ENCODE measurements around the gene UXT. TPM values are rescaled to one million over a fixed set of nuclear protein-coding genes. Genes with fewer than 3 reads are reported as not detected.

UXT gene
- total RNA-seq, 6 experiments from 2014 or later: 94.9 to 104 (median 101) TPM

DNA sequence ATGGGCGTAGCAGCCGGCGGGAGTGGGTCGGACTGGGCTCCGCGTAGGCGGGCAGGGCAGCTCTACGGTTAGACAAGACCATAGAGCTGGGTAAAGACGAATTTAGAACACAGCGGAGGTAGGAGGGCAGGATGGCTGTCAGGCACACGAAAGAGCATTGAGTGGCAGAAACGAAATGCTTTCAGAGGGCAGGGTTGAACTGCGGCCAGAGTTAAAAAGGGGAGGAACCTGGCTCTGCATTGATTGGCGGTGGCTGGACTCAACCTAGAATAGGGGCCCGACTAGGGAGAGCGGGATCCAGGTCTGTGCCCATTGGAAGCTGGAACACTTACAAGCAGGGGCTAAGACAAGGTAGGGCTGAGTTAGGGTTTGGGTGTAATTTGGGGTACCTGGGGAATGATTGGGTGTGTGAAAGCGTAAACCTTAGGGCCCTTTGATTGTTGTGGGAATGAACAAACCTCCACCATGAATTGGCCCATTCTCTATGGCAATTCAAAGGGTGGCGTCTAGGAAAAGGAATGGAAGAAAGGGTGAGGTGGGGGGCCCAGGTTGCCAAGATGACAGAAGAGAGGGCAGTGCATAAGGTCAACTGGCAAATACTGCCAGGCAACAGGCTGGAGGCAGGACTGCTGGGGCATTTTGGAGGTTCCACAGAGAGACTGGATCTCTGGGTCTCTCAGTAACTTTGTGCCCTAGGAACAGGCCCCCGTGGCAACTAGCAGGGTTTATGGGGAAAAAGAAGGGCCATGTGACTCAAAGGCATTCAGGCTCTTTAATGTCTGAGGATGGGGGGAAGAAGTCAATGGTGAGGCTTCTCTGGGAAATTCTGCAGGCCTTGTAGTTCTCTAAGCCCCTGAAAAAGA is 7.7 kb downstream of the UXT start:
- peak overlapping the region; percentile 96 for H3K27ac Mint-ChIP-seq
- peak overlapping the region; percentile 87 for H3K4me3 Mint-ChIP-seq
- no peaks in the 10 kb centered on the region for H3K9me3 Mint-ChIP-seq
- H3K36me3 Mint-ChIP-seq (ENCODE audit: low read depth): peaks cover 38% of the 10 kb centered on the region
- TF ChIP-seq, protein P1, sequence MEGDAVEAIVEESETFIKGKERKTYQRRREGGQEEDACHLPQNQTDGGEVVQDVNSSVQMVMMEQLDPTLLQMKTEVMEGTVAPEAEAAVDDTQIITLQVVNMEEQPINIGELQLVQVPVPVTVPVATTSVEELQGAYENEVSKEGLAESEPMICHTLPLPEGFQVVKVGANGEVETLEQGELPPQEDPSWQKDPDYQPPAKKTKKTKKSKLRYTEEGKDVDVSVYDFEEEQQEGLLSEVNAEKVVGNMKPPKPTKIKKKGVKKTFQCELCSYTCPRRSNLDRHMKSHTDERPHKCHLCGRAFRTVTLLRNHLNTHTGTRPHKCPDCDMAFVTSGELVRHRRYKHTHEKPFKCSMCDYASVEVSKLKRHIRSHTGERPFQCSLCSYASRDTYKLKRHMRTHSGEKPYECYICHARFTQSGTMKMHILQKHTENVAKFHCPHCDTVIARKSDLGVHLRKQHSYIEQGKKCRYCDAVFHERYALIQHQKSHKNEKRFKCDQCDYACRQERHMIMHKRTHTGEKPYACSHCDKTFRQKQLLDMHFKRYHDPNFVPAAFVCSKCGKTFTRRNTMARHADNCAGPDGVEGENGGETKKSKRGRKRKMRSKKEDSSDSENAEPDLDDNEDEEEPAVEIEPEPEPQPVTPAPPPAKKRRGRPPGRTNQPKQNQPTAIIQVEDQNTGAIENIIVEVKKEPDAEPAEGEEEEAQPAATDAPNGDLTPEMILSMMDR (IDR thresholded peaks at IDR 0.05): 0 out of 2 replicates have a peak, but pooled peaks have one; percentile 16
- peaks cover 5% of the 10 kb centered on the region; the same call in 1 of the 2 replicates for H3K27me3 Mint-ChIP-seq (ENCODE audit: insufficient read depth)
- peaks cover 54% of the 10 kb centered on the region for H3K4me1 Mint-ChIP-seq (ENCODE audit: low read depth)
- no peak for DNase-seq

DNA sequence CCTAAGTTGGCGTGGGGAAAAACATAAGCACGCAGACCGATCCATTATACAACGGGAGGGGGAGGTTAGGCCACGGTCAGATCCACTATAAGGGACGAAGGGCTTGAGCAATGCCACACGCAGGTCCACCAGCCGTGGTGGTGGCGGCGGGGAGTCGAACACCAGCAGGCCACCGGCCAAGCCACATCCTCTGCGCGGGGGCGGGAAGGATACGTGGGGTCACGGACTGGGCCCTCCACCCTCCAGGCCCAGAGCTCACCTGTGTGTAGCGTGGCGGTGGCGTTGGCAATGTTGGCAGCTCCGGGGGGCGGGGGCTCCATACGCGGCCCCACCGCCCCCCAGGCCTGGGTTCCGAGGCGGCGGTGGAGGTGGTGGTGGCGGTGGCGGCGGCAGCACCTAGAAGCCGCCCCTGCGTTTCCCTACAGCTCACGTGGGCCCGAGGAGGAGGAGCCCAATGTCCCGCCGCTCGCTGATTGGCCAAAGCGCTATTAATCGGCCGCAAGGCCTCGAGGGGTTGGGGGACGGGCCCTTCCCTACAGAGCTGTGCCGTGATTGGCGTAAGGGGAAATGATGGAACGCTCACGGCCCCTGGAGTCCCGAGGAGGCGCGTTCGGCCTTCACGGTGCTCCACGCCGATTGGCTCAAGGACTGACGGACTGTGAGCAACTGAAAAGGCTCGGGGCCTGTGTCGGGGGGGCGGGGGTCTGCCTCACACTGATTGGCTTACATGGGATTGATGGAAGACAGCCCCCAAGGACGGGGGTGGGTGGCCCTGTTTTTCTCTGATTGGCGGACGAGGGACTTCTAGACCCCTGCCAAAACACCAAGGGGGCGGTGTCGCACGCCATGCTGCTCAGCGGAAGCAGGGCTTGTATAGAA is 8.6 kb downstream of the UXT start, which contains the start of gene ELK1:
Gene ELK1 (minus strand): TSS at position 400 of the 879 bp plus-strand sequence. CDS start 9,122 bp downstream, outside the sequence.
- Mint-ChIP-seq H3K9me3 (no peaks in the 10 kb centered on the region), H3K27ac (peak within 1 kb of the TSS; percentile 96), H3K36me3 (ENCODE audit: low read depth) (peaks cover 33% of the 10 kb centered on the region), H3K4me3 (peak within 1 kb of the TSS; percentile 87), H3K27me3 (ENCODE audit: insufficient read depth) (peaks cover 5% of the 10 kb centered on the region; the same call in 1 of the 2 replicates), H3K4me1 (ENCODE audit: low read depth) (peaks cover 54% of the 10 kb centered on the region)
- TF ChIP-seq, protein P1 (IDR thresholded peaks at IDR 0.05): no peak; the same call in 1 of the 2 replicates
- DNase-seq: peak; percentile 97

DNA sequence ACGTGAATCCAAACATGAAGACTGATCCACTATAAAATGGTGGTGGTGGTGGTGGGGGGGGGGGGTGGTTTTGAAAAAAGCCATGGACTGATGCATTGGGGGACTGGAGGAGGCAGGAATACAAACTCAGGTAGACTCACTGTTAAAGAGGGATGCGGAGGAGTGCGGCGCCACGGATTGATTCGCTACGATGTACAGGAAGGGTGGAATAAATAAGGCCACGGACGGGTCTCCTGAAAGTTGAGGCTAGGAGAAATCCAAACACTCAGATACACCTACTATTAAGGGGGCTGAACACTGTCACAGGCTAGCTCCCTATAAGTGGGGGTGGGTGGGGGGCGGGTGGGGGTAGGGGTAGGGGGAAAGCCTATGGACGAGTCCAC is 9.2 kb downstream of the UXT start:
- Mint-ChIP-seq H3K27me3 (ENCODE audit: insufficient read depth) (peaks cover 5% of the 10 kb centered on the region; the same call in 1 of the 2 replicates), H3K4me3 (peak overlapping the region; percentile 87), H3K36me3 (ENCODE audit: low read depth) (peaks cover 33% of the 10 kb centered on the region), H3K4me1 (ENCODE audit: low read depth) (peaks cover 61% of the 10 kb centered on the region), H3K27ac (peak overlapping the region; percentile 96), H3K9me3 (no peaks in the 10 kb centered on the region)
- TF ChIP-seq, protein P1 (IDR thresholded peaks at IDR 0.05): no peak
- DNase-seq: no peak

DNA sequence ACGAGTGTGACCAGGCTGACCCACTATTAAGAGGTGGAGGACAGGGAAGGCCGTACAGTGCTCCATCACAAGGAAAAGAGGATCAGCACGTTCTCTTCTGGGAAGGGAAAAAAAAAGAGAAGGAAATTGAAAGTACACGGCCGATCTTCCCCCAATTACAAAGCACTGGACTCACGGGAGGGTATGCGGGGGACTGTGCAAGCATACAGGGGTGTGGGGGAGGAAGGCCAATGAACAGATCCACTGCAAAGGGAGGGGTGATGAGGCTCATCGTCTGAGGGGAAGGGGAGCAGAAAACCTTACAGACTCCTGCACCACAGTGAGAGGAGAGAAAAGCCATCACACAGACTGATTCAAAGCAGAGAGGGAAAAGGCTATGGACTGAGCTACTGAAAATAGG is 9.7 kb downstream of the UXT start:
- H3K9me3 Mint-ChIP-seq: no peaks in the 10 kb centered on the region
- H3K27ac Mint-ChIP-seq: peak overlapping the region; percentile 96
- DNase-seq: no peak

GRCh38 chrX:47648376-47648775 is 10.6 kb downstream of the UXT start:
- Mint-ChIP-seq H3K27me3 (ENCODE audit: insufficient read depth) (peaks cover 5% of the 10 kb centered on the region; the same call in 1 of the 2 replicates), H3K36me3 (ENCODE audit: low read depth) (peaks cover 33% of the 10 kb centered on the region), H3K4me1 (ENCODE audit: low read depth) (peaks cover 63% of the 10 kb centered on the region), H3K9me3 (no peaks in the 10 kb centered on the region), H3K27ac (peak overlapping the region; percentile 77), H3K4me3 (peak overlapping the region; percentile 87)
- TF ChIP-seq, protein P1 (IDR thresholded peaks at IDR 0.05): no peak
- no peak for DNase-seq

More for the DNA sequence above, 9.7 kb downstream of the UXT start:
- Mint-ChIP-seq H3K4me1 (ENCODE audit: low read depth) (peaks cover 63% of the 10 kb centered on the region), H3K36me3 (ENCODE audit: low read depth) (peaks cover 33% of the 10 kb centered on the region), H3K4me3 (peak overlapping the region; percentile 87), H3K27me3 (ENCODE audit: insufficient read depth) (peaks cover 5% of the 10 kb centered on the region; the same call in 1 of the 2 replicates)
- TF ChIP-seq, protein P1 (IDR thresholded peaks at IDR 0.05): no peak

All from HFFc6 (cell line).